GM19468 (cell line): ENCODE measurements around the gene ZNF397.
A peak's percentile ranks its signal among the peaks of the same experiment; 100 is the strongest.

Experiments used
- ATAC-seq: cut with Tn5 transposase; IDR thresholded peaks from one replicate; pipeline ENCODE4 v1.9.1; 2021; ENCODE audit warnings: mild to moderate bottlenecking, moderate library complexity, moderate number of reproducible peaks; ENCODE audit not compliant: unreplicated experiment; ENCODE audit errors: extremely low read depth

The ZNF397 gene

DNA sequence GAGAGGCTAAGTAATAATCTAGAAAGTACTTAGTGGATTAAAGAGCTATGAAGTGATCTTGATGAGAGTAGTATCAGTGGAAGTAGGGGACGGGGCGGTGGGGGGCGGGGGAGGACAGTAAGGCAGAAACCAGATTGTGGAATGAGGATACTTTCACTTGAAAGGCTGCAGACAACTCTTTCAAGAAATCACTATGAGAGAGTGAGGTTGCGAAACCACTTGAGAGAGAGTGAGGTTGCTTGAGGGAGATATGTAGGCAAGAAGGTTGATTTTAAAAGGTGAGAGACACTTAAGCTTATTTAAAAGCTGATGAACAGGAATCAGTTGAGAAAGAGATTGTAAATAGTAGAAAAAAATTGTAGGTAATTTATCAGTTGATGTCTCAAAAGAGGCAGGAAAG lies 3.8 kb downstream of the ZNF397 start:
- ATAC-seq = no peak

DNA sequence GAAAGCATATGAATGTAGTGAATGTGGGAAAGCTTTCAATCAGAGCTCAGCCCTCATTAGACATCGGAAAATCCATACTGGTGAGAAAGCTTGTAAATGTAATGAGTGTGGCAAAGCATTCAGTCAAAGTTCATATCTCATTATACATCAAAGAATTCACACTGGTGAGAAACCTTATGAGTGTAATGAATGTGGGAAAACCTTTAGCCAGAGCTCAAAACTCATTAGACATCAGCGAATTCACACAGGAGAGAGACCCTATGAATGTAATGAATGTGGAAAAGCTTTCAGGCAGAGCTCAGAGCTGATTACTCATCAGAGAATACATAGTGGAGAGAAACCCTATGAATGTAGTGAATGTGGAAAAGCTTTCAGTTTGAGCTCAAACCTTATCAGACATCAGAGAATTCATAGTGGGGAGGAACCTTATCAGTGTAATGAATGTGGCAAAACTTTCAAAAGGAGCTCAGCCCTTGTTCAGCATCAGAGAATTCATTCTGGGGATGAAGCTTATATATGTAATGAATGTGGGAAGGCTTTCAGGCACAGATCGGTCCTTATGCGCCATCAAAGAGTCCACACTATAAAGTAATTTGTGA lies 5.0 kb downstream of the ZNF397 start:
- ATAC-seq = no peak

GRCh38 chr18:35246831-35247230 lies 6.0 kb downstream of the ZNF397 start:
- no peak for ATAC-seq

GRCh38 chr18:35247412-35248249 lies 6.8 kb downstream of the ZNF397 start:
- ATAC-seq = no peak

- ATAC-seq = no peak
Observed at GRCh38 chr18:35248429-35248828, 7.6 kb downstream of the ZNF397 start.

DNA sequence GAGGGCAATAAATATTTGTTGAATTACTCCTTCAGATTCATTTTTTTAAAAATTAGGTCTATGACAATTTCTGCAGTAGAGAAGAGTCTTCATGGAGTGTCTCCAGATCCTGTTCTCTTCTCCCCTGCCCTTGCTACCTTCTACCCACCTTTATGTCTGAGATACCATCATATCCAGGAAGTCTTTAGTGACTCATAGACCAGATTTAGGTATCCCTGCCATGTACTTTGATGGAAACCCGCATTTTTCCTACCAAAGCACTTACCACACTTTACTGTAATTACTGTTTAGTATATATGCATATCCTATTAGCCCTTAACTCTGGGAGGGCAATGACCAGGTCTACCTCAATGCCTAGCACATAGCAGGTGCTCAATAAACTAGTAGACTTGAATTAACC lies 11.6 kb downstream of the ZNF397 start:
- no peak for ATAC-seq

GRCh38 chr18:35253655-35254287 lies 12.9 kb downstream of the ZNF397 start:
- no peak for ATAC-seq

DNA sequence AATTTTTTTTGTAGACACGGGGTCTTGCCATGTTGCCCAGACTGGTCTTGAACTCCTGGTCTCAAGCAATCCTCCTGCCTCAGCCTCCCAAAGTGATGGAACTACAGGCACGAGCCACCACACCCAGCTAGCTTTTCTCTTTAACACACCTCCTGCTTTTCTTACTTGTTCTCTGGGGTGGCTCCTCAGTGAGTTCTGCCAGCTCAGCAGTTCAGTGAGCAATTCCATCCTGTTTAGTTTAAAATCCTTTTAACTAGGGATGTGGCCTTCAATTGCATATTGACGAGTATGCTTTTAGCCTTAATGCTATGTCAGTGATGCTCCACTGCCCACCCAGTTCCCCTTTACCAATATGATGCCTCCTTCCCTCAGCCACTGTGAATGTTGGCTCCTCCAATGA lies 16.1 kb downstream of the ZNF397 start:
- no peak for ATAC-seq

DNA sequence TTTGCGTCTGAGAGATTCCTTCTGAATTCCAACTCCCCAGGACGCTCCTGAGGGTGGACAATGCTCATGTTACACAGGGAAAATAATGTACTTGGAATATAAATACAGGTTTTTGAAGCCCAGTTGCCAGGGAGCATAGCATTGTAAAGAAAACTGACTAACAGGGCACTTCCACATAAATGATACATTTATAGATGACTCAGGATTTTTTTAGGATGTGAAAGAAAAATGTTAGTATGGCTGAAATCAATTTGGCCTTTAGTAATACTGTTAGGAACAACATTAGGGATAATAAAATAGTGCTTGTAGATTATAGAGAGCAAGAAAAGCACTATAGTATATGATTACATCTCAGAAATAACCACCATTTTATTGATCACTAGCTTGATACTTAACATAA lies 23.6 kb downstream of the ZNF397 start:
- no peak for ATAC-seq

- peak; percentile 47 for ATAC-seq
Observed at GRCh38 chr18:35267161-35267651, 26.4 kb downstream of the ZNF397 start.

- no peak for ATAC-seq
Observed at GRCh38 chr18:35267809-35268208, 27.0 kb downstream of the ZNF397 start.

GRCh38 chr18:35268821-35269220 lies 28.0 kb downstream of the ZNF397 start:
- ATAC-seq = no peak

DNA sequence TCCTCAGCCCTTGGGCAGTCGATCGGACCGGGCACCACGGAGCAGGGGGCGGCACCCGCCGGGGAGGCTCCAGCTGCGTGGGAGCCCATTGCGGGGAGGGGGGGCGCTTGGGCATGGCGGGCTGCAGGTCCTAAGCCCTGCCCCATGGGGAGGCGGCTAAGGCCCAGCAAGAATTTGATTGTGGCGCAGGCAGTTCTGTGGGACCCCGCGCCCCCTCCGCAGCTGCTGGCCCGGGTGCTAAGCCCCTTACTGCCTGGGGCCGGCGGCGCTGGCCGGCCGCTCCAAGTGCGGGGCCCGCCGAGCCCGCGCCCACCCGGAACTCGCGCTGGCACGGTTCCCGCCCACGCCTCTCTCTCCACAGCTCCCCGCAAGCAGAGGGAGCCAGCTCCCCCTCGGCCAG lies 30.8 kb downstream of the ZNF397 start:
- no peak for ATAC-seq

DNA sequence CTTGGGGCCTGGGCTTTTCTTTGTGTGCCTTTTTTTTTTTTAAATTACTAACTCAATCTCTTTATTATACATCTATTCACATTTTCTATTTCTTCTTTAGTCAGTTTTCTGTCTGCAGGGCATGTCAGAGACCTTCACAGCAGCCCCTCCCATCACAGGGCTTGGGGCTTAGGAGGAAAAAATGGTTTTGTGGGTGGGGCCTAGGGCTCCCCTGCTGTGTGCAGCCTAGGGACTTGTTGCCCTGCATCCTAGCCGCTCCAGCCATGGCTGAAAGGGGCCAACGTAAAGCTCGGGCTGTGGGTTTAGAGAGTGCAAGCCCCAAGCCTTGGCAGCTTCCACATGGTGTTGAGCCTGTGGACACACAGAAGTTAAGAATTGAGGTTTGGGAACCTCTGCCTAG lies 35.4 kb downstream of the ZNF397 start:
- no peak for ATAC-seq

DNA sequence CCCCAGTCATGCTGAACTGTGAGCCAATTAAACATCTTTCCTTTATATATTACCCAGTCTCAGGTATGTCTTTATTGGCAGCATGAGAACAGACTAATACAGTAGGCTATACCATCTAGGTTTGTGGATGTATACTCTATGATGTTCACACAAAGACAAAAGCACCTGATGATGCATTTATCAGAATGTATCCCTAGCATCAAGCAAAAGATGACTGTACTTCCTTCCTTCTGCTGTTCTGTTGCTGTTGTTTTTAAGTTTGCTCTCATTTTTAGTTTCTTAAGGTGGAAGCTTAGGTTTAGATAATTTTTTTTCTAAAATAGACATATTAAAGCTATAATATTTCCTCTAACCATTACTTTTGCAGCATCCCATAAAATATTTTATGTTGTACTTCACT lies 36.8 kb downstream of the ZNF397 start:
- ATAC-seq = no peak

DNA sequence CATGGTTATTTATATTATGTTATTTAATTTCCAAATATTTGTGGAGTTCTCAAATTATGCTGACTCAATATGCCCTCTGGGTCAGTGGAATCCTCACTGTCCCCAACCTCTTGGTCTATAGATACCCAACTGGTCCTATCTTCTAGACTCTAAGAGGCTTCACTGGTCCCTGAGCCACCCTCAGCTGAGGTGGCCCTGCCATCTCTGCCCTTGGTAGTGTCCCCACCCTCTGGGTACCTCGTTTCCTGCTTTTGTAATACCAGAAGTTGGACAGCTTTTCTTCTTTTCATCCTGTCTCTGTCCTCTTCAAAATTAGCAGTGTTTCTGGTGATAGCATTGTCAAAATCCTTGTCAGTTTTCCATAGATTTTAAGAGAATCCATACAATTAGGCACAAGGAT lies 37.3 kb downstream of the ZNF397 start:
- no peak for ATAC-seq

DNA sequence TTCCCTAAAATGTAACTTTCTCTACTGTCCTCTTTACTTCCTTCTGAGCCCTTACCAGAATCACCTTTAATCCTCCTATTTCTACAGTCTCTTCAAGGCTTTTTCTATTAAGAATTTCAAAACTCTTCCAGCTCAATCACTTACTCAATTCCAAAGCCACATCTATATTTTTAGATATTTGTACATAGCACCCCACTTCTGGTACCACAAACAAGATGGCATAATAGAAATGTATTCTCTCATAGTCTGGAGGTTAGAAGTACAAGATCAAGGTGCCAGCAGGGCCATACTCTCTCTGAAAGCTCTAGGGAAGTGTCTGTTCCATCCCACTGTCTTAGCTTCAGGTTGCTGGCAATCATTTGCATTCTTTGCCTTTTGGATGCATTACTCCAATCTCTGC lies 38.1 kb downstream of the ZNF397 start:
- ATAC-seq = no peak

GRCh38 chr18:35282353-35282752 lies 41.5 kb downstream of the ZNF397 start:
- no peak for ATAC-seq

GRCh38 chr18:35283923-35284794 lies 43.3 kb downstream of the ZNF397 start:
- ATAC-seq = no peak

GRCh38 chr18:35284841-35285240 lies 44.0 kb downstream of the ZNF397 start:
- no peak for ATAC-seq
